Smooth muscle cell of the coronary artery (primary cell): ENCODE data around the gene ZNF30. TPM values are rescaled to one million over a fixed set of nuclear protein-coding genes. Genes with fewer than 3 reads are reported as not detected.

Source experiments
- total RNA-seq: library from RNA; depleted of rRNA; stranded (reverse); fragments of >200 nt; gene quantifications from 2 replicates; pipeline ENCODE4 v1.2.3, GENCODE V29; 2014; ENCODE audit warnings: low replicate concordance

Gene ZNF30
- 2.6 and 2.8 TPM in 2 replicates for total RNA-seq

GRCh38 chr19:34926685-34927375 lies at the start of gene ZNF30:
Gene ZNF30 (plus strand): TSS chr19:34926903. CDS start chr19:34929948, 3,045 bp downstream.

GRCh38 chr19:34963573-34964406 lies 37.1 kb downstream of the ZNF30 start, which contains the start of gene ZNF792:
Gene ZNF792 (minus strand): TSS chr19:34964229. CDS start chr19:34963662, 567 bp downstream.

Other genes starting within 250 kb of the ZNF30 start
- under 0.01 TPM in 1 of 2 replicates, not detected in the other for gene SCGB2B2, start 249.7 kb upstream of the ZNF30 start, total RNA-seq
- 12.1 and 12.6 TPM in 2 replicates for gene ZNF302, start 249.2 kb upstream of the ZNF30 start, total RNA-seq
- 11.6 and 13.1 TPM in 2 replicates for gene ZNF181, start 192.7 kb upstream of the ZNF30 start, total RNA-seq
- gene ZNF599, start 153.7 kb upstream of the ZNF30 start, total RNA-seq: 3.7 and 4.4 TPM in 2 replicates
- gene ZNF792, start 37.3 kb downstream of the ZNF30 start, total RNA-seq: 4.8 TPM in 2 replicates
- 14.0 and 25.2 TPM in 2 replicates for gene GRAMD1A, start 73.4 kb downstream of the ZNF30 start, total RNA-seq
- gene SCN1B, start 103.6 kb downstream of the ZNF30 start, total RNA-seq: 3.8 and 24.2 TPM in 2 replicates
- 0.12 TPM in 1 of 2 replicates, not detected in the other for gene HPN, start 114.8 kb downstream of the ZNF30 start, total RNA-seq
- gene FXYD3, start 188.9 kb downstream of the ZNF30 start, total RNA-seq: not detected in 2 replicates
- gene LGI4, start 208.2 kb downstream of the ZNF30 start, total RNA-seq: 0.15 and 2.1 TPM in 2 replicates
- gene FXYD1, start 211.9 kb downstream of the ZNF30 start, total RNA-seq: 0.23 and 8.0 TPM in 2 replicates
- not detected in 2 replicates for gene FXYD7, start 216.4 kb downstream of the ZNF30 start, total RNA-seq
- gene FXYD5, start 227.8 kb downstream of the ZNF30 start, total RNA-seq: 13.3 and 18.9 TPM in 2 replicates